ENCODE data around the gene UNC5A.

UNC5A gene

GRCh38 chr5:176799488-176799887 lies 10.9 kb upstream of the UNC5A start:
- no peak for DNase-seq (ENCODE audit: extremely low read depth in 1 of 2, low read depth in 1 of 2)

GRCh38 chr5:176800024-176800423 lies 10.3 kb upstream of the UNC5A start:
- DNase-seq (ENCODE audit: extremely low read depth in 1 of 2, low read depth in 1 of 2): no peak

GRCh38 chr5:176802116-176802784 lies 8.1 kb upstream of the UNC5A start:
- no peak for DNase-seq (ENCODE audit: extremely low read depth in 1 of 2, low read depth in 1 of 2)

- DNase-seq (ENCODE audit: extremely low read depth in 1 of 2, low read depth in 1 of 2): no peak
Observed at GRCh38 chr5:176803068-176803942, 7.1 kb upstream of the UNC5A start.

DNA sequence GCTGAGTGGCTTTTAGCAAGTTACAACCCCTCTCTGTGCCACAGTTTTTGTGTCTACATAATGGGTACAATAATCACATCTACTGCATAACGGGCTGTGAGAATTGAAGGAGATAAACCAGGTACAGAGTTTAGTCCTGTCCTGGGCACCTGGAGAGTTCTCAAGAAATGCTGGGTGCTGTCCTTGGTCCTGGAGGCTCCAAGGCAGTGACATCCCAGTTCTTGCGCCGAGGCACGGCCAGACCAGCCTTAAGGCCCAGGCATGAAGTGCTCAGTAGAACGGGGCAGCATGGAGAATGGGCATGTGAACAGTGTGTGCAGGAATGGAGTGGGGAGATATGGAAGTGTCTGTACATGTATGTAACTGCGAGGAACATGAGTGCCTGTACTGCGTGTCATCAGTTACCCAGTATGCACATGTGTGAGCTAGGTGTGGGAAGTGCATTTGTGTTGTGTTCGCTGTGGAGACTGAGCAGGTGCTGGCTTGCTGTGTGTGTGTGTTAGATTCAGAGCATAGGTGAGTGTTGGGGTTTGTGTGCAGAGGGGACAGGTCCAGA lies 6.3 kb upstream of the UNC5A start:
- DNase-seq (ENCODE audit: extremely low read depth in 1 of 2, low read depth in 1 of 2): no peak

- DNase-seq (ENCODE audit: extremely low read depth in 1 of 2, low read depth in 1 of 2): no peak
Observed at GRCh38 chr5:176806137-176806536, 4.2 kb upstream of the UNC5A start.

GRCh38 chr5:176809544-176810080 lies 747 bp upstream of the UNC5A start:
- DNase-seq (ENCODE audit: extremely low read depth in 1 of 2, low read depth in 1 of 2): no peak

GRCh38 chr5:176810687-176811501 lies 535 bp downstream of the UNC5A start:
- no peak for DNase-seq (ENCODE audit: extremely low read depth in 1 of 2, low read depth in 1 of 2)

DNA sequence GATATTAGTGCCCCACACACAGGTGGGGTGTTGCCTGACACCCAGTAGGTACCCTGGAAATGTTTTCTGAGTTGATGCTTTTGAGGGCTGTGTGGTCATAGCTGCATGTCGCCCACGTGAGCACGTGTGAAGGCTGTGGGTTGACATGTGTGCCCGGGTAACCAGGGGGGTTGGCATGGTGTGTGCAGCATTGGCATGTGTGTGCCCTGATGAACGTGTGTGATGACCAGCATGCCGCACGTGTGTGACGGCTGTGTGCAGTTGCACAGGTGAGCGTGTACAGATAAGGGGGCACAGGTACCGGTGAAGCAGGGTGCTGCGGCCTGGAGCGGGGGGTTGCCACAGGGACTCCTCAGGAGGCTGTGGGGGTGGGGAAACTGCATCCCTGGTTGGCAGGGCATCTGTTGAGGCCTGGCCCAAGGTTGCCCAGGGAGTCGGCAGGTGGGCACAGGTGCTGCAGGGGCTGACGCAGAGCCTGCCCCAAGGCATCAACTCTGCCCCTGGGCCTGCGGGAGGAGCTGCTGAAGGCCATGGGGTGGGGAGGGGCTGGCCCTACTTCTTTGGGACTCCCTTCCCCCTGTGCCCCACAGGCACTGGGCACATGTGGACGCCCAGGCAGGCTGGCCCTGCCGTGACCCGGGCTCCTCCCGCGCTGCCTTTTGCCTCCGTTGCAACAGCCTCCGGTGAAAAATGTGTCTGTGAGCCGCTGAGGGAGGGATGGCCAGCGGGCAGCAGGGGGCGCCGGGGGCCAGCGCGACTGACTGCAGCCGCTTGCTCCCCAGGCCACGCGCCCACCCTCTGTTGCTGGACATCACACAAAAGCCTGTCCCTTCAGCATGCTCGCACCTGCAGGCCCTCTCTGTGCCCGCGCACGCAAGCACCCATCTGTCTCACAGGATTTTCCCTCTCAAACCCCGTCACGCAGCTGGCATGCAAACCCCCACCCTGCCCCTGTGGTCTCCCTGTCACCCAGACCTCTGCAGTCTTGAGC lies 2.2 kb downstream of the UNC5A start:
- DNase-seq (ENCODE audit: extremely low read depth in 1 of 2, low read depth in 1 of 2): no peak

- DNase-seq (ENCODE audit: extremely low read depth in 1 of 2, low read depth in 1 of 2): no peak
Observed at GRCh38 chr5:176813587-176814312, 3.4 kb downstream of the UNC5A start.

- DNase-seq (ENCODE audit: extremely low read depth in 1 of 2, low read depth in 1 of 2): no peak
Observed at GRCh38 chr5:176814313-176814685, 3.9 kb downstream of the UNC5A start.

- DNase-seq (ENCODE audit: extremely low read depth in 1 of 2, low read depth in 1 of 2): no peak
Observed at GRCh38 chr5:176814836-176815438, 4.6 kb downstream of the UNC5A start.

DNA sequence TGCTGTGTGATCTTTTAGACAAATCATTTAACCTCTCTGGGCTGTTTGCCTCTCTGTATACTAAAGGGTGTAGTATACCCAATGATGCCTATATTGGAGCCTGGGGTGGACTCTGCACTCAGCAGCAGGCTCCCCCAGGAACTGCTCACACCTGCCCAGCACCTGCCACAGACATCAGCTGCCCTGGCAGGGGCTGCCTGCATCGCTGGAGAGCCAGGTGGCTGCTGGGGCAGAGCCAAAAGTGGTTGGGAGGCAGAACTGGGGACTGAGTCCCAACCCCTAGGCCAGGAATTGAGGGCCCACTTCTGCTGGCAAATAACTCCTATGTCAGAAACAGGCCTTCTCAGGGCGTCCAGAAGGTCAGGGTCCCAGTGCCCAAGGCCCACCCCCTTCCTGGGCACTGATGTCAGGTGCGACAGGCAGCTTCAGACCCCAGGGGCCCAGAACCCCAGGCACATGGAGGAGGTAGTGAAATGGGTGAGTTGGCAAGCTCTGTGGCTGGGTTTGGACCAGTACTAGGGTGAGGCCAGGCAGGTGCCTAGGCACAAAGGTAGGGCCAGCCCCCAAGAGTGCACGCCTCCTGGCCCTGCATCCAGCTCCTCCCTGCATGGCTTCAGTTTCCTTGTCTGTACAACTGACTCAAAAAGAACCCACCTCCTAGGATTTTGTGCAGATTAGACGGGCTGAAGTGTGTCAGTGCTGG lies 5.8 kb downstream of the UNC5A start:
- DNase-seq (ENCODE audit: extremely low read depth in 1 of 2, low read depth in 1 of 2): no peak

DNA sequence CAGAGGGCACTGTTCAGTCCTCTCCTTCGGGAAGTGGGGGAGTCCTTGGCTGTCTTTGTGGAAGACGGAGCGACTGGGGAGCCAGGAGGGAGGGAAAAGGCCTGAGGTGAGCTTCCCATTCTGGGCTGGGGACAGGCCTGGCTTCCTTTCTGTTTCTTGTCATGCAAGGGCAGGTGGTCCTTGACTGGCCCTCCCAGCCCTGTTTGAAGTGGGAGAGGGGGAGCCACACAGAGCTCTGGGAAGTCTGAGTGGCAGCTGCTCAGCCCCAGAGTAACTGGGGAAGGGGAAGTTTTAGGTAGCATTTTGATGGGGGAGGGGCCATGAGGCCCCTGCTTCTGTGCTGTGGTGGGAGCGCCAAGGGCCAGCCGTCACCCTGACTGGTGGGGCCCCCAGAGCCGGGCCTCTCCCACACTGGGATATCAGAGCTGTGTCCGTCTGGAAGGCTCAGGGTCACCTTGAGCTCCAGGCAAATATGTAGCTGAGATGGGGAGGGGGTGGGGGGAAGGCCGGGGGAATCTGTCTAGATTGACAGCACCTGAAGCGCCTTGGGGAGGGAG lies 6.5 kb downstream of the UNC5A start:
- no peak for DNase-seq (ENCODE audit: extremely low read depth in 1 of 2, low read depth in 1 of 2)

GRCh38 chr5:176817369-176817840 lies 7.0 kb downstream of the UNC5A start:
- no peak for DNase-seq (ENCODE audit: extremely low read depth in 1 of 2, low read depth in 1 of 2)

DNA sequence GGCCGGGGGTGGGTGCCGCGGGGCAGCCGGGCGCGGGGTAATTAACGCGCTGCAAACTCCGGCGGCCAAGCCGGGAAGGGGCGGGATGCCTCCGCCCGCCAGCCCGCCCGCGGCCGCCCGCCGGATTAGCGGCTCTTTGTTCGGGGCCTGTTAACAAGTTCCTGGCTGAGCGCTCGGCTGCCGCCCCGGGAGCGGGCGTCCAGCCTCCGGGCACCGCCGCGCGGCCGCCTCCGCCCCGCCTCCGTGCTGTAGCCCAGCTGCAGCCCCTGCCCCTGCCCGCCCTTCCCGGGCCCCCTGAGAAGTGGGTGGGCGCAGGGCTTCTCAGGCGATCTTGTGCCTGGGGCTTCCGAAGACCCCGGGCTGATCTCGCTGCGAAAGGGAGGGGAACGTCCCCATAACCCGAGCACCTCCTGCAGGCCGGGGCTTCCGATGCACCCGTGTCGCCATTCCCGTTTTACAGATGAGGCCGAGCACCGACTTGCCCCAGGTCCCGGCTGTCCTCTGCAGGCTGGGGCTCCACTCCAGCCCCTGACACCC lies 7.5 kb downstream of the UNC5A start:
- DNase-seq (ENCODE audit: extremely low read depth in 1 of 2, low read depth in 1 of 2): no peak

GRCh38 chr5:176818391-176819098 lies 8.2 kb downstream of the UNC5A start:
- DNase-seq (ENCODE audit: extremely low read depth in 1 of 2, low read depth in 1 of 2): peak in 1 of 2 donors; percentile 17

All from stimulated activated CD8-positive, alpha-beta memory T cell treated with anti-CD3 and anti-CD28 coated beads, Interleukin-7, amount 100 ng/mL, for 48 hours (primary cell).